HG03565 (cell line): ENCODE data around the gene SF3B6.
"Not testable (repeated sequence)": the region's sequence is repeated elsewhere in the genome, so short reads cannot be mapped to it uniquely, and the experiment has no call there.

Experiments
- ATAC-seq: cut with Tn5 transposase; IDR thresholded peaks from one replicate; pipeline ENCODE4 v1.9.1; 2021; ENCODE audit warnings: mild to moderate bottlenecking, moderate library complexity; ENCODE audit not compliant: unreplicated experiment

Gene SF3B6, protein sequence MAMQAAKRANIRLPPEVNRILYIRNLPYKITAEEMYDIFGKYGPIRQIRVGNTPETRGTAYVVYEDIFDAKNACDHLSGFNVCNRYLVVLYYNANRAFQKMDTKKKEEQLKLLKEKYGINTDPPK

DNA sequence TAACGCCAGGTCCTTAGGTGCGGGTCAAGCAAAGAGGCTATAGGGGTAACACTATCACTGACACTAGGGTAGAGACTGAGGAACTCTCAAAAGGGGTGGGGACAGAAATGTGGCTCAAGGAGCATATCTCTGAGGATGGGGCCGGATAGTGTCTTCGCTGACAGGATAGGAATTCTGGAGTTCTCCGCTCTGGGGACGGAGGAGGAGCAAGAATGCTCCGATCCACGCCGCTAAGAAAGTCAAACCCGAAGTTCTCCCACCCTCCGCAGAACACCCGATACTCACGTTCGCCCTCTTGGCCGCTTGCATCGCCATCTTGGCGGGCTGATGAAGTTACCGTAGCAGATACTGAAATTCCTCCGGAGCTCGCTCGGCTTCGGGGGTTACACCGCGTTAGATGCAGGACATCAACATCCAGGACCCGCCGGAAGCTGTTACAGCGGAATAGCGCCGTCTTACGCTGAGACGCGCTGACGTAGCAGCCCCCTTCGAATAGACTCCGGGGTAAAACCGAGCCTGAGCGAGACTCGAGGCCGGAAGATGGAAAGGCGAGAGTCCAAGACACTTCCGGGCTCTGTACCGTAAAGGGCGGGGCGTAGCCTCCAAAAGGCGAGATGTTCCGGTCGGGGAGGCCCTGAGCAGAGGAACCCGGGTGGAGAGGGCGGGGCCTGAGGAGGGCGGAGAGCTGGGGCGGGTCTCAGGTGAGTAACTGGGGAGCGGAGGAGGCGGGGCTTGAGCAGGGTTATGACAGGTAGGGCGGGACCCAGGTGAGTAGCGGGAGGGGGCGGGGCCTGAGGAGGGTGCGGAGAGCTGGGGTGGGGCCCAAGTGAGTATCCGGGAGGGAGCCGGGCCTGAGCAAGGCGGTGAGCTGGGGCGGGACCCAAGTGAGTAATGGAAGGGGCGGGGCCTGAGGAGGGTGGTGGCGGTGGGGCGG, at the start of gene SF3B6:
SF3B6 (minus strand) TSS at position 412 of the 934 bp plus-strand sequence; CDS start at position 315, 97 bp downstream.
- peak; percentile 95 for ATAC-seq

DNA sequence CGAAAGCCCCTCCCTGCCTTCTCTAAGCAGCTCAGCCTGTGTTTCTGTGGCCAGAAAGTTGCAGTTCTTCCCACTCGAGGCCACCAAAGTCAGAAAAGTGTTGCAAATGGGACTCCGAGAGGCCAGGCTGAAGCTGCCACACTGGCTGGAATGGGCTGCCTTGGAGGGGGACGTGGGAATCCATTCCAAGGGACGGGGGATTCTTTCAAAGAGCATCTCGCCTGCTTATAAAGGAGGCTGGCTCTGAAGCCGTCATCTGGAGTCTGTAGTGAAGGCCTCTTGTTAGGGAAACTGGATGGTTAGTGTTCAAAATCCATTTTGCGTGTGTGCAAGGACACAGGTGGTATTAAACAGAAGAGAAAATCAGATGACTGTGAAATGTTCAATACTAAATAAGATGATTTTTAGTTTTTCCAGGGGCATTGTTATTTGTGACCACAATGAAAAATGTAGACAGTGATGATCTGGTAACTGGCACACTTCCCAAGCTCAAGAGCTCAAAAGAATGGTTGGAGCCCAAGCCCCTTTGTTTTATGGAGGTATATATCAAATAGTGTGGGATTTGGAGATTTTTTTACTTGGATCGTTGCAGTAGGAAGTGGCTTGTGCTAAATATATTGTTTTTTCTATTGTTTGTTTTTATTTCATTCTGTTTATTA, 47.9 kb upstream of the SF3B6 start:
- no peak for ATAC-seq

DNA sequence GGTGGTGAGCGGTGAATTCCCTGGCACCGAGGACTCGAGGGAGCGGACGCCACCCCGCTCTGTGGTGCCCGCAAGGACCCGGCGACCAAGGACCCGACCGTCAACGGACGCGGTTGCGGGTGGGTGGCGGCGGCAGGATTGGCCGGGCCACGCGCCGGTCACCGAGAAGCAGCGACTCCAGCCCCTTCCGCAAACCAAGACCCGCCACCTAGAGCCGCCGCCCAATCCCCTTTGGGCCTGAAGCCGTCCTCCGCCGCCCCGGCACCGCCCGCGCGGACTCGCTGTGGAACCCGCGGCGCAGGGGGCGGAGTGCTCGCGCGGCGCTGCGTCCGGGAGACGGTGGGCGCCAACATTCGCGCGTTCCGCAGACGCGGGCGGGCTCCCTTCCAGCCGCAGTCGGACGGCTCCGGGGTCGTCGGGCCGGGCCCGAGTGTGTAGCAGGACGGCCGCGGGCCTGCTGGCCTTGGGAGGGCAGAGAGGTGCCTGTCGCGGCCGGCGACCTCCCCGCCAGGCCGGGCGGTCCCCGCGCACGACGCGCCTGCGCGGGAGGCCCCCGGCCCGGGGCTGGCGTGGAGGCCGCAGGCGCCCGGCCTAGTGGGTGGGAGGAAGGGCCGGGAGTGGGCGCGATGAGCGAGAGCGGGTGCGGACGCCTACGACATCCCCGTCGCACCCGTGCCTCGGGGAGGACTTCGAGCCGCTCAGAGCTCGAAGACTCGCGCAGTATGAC, 47.2 kb upstream of the SF3B6 start, which contains the start of the genes FAM228B and PFN4:
FAM228B (plus strand) TSS at position 275 of the 727 bp plus-strand sequence. CDS start 893 bp downstream, outside the sequence.
PFN4 (minus strand) TSS at position 140 of the 727 bp plus-strand sequence. CDS start 799 bp downstream, outside the sequence.
- ATAC-seq: peak; percentile 80

DNA sequence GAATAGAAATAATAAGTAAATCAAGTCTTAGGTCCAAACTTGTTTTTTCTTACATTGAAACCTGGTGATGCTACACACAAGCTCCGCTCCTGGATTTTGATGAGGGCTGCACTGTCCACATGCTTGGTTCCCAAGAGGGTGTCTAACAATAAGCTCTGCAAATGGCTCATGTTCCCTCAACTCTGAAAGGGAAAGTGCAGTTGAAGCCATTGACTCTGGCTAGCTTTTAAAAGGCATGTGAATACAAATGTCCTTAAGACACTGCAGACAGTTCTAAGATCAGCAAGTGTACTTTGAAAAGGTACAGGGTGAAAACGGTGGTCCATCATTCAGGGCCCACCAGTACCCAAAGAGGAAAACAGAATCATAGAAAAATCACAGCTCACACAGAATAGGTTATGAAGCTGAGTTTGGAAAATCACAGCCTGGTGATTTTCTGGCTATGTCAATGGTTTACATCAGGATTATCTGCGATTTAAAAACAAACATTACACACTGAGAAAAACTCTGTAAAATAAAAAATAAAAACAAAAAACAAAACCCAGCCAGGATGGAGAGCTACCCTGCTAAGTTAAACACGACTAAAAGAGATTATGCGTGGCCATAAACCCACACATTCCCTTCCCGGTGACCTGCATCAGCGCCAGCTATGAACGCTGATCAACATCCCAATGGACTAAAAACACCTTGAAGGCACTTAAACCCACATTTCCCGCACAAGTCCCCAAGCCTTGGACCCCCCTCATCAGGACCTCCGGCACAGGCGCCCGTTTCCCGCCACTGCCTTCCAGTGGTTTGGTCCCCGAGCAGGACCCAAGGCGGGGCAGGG, 46.5 kb upstream of the SF3B6 start:
- ATAC-seq: no peak

DNA sequence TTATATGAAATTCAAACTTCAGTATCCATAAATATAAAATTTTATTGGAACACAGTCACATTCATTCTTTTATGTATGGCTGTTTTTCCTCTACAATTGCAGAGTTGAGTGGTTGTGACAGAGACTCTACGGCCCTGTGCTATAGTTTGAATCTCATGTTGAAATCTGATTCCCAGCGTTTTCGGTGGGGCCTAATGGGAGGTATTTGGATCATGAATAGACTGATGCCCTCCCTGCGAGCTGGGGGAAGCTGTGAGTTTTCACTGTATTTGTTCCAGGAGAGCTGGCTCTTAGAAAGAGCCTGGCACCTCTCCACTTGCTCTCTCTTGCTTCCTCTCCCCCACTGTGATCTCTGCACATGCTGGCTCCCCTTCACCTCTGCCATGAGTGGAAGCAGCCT, 45.3 kb upstream of the SF3B6 start:
- ATAC-seq: no peak

DNA sequence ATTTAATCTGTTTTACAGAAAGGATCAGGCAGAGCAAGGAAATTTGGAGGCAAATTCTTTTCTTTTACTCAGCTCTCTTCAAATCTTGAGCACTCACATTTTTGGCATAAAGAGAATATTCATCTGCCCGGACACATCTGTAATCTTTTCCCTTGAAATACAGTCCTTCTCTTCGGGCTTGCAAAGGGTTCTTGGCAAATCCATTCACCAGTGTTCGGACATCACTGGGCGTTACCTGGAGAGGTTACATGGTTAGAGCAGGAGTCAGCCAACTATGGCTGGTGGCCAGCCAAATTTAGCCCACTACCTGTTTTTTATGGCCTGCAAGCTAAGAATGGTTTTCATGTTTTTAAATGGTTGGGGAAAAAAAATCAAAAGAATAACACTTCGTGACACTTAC, 44.9 kb upstream of the SF3B6 start:
- ATAC-seq: no peak

DNA sequence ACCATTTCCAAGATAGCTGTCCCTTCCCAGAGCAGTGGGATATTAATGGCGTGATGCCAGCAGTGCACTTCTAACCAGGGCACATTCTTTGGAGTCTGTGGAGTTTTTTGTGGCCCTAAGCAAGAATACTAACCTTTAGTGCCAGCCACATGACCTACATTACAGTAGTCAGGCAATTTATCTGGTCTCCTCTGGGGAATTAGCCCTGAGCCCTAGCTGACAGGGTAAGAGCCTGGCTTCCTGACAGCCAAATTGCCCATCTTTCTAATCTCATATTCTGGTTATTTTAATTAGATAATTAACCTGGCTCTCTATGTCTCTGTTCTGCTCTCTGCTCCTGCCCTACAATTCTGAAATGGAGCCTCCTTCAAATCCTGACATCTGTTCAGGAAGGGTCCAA, 41.8 kb upstream of the SF3B6 start:
- no peak for ATAC-seq

DNA sequence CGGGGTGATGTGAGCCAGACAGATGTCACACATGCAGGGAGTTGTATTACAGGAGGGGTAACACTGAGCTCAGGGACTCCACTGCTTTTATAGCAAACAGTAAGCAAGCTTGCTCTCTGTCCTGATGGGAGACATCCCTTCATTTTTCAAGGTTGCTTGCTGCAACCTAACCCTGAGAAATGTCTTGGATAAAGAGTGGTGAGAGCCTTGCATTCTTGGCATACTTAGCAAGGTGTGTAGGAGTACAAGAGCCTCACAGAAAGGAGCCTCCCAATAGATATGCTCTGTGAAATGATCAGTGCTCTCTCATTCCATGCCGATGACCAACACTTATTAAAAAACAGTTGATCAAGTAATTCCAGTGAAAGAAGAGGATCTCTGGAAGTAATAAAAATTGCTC, 38.9 kb upstream of the SF3B6 start:
- no peak for ATAC-seq

DNA sequence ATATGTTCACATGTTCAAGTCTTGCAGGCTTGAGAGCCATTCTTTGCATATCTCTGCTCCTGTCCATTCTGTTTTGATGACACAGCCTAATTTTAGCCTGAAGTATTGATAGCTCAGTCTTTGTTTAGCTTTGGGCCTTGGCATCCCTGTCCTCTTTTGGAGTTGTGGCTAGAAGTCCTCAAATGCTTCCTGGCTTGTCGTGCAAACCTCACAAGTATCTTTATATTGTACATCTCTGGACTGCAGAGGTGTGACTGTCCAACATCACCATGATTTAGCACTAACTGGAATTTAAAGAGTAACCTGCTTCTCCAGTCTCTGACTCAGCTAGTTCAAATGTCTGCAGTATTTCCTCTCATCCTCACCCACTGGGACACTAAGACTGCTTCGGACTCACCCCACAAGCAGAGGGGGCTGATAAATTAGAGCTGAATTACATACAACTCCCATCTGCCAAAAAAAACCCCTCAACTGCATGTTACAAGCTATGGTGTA, 35.3 kb upstream of the SF3B6 start:
- ATAC-seq: no peak

DNA sequence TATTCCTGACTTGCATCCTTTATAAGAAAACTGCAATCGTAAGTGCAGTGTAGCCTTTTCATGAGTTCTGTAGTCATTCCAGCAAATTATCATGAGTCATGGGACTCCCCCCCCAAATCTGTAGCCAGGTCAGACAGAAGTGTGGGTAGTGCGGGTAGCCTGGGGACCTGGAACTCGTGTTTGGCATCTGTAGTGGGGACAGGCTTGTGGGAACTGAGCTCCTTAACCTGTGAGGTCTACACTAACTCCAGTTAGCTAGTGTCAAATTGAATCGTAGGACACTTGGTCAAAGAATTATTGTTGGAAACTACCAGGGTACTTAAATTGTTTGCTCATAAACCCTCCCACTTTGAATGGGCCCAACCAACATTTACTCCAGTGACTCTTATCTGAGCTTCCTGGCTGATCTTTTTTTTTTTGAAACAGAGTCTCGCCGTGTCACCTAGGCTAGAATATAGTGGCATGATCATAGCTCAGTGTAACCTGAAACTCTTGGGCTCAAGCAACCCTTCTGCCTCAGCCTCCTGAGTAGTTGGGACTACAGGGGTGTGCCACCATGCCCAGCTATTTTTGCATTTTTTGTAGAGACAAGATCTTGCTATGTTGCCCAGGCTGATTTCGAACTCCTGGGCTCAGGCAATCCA, 34.7 kb upstream of the SF3B6 start:
- no peak for ATAC-seq

DNA sequence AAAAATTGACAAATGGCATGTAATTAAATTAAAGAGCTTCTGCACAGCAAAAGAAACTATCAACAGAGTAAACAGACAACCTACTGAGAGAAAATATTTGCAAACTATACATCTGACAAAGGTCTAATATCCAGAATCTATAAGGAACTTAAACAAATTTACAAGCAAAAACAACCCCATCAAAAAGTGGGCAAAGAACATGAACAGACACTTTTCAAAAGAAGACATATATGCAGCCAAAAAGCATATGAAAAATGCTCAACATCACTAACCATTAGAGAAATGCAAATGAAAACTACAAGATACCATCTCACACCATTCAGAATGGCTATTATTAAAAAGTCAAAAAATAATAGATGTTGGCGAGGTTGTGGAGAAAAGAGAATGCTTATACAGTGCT, 33.3 kb upstream of the SF3B6 start:
- ATAC-seq: not testable (repeated sequence)

DNA sequence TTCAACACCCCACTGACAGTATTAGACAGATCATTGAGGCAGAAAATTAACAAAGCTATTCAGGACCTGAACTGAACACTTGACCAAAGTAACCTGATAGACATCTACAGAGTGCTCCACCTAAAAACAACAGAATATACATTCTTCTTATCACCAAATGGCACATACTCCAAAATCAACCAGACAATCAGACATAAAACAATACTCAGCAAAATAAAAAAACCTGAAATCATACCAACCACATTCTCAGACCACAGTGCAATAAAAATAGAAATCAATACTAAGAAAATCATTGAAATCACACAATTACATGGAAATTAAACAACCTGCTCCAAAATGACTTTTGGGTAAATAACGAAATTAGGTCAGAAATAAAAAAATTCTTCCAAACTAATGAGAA, 31.2 kb upstream of the SF3B6 start:
- ATAC-seq: no peak

DNA sequence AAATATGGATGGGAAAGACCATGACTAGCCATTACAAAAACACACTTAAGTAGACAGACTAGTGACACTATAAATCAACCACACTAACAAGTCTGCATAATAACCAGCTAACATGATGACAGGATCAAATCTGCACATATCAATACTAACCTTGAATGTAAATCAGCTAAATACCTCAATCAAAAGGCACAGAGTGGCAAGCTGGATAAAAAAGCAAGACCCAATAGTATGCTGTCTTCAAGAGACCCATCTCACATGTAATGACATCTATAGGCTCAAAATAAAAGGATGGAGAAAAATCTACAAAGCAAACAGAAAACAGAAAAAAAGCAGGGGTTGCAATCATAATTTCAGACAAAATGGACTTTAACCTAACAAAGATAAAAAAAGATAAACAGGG, 30.7 kb upstream of the SF3B6 start:
- ATAC-seq: no peak

DNA sequence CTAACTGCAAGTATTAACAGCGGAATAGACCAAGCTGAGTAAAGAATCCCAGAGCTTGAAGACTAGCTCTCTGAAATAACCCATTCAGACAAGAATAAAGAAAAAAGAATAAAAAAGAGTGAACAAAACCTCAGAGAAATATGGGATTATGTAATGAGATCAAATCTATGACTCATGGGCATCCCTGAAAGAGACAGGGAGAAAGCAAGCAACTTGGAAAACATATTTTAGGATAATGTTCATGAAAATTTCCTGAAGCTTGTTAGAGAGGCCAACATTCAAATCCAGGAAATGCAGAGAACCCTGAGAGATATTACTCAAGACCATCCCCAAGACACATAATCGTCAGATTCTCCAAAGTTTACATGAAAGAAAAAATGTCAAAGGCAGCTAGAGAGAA, 29.7 kb upstream of the SF3B6 start:
- no peak for ATAC-seq

DNA sequence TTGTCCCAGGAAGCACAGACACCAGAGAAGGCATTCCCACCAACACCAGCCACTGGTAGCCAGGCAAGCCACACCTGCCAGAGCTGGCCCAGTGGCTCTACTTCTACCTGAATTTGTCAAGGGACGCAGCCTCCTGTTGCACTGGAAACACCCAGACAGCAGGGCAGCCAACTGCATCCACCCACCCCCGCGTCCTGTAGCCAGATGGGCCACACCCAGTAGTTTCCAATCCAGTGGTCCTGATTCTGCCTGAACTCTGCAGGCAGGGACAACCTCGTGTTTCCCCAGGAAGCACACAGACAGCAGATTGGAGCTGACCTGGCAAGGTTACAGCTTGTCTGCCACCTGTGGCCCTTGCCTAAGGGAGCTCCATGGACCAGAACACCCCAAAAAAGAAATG, 28.8 kb upstream of the SF3B6 start:
- no peak for ATAC-seq

DNA sequence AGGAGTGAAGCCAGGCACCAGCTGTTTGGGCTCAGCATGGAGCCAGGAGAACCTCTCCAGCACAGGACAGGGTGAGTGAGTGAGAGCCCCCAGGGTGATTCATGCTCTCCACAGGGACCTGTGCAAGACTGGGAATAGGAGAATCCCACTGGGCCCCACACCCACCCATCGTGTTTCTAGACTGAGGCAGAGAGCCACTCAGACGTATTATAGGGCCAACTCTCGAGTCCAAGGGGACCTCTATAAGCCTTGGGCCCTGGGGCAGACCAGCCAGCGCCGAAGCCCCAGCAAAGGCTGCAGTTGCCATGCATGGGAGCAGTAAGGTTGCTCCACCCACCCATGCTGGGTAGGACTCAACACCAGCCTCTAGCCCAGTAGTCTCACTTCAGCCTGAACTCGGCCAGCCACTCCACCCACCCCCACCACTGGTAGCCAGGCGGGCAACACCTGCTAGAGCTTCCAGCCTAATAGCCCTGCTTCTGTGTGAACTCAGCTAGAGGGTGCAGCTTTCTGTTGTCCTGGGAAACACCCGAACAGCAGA, 28.1 kb upstream of the SF3B6 start:
- ATAC-seq: no peak

DNA sequence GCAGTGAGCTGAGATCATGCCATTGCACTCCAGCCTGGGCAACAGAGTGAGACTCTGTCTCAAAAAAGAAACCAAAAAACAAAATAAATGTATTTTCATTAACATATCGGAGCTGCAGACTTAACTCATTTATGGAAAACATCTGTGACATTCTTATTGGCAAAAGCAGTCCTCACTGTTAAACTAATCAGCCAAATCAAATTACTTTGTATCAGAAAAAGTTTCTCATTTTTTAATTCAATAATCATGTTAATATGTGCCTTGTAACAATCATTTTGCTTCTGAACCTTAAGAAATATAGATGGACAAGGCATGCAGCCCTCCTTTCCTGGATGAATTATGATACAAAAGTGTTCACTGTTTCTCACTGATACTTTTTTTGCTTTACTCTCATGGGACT, 26.6 kb upstream of the SF3B6 start:
- ATAC-seq: no peak

DNA sequence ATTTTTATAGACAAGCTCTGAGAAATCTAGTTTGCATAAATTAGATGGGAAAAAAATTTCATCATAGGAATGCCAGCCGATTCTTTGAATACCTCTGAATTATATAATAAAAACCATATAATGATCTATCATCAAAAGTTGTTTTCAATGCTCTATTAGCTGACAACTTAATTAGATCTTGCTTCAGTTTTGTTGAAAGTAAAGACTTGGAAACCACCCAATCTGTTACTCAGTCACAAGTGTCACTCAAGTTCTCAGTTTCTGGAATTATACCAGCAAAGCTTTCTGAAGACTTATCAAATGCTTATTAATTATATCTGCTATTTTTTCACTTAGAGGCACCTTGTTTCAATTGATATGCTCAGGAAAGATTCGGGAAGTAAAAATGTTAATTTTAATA, 25.9 kb upstream of the SF3B6 start:
- ATAC-seq: no peak

DNA sequence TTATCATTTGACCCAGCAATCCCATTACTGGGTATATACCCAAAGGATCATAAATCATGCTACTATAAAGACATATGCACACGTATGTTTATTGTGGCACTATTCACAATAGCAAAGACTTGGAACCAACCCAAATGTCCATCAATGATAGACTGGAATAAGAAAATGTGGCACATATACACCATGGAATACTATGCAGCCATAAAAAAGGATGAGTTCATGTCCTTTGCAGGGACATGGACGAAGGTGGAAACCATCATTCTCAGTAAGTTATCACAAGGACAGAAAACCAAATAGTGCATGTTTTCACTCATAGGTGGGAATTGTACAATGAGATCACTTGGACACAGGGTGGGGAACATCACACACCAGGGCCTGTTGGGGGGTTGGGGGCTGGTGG, 24.6 kb upstream of the SF3B6 start:
- not testable (repeated sequence) for ATAC-seq
